ENCODE results near the gene GATA1.

GATA1 gene

GRCh38 chrX:48786341-48786800 is at the start of gene GATA1:
TSS of gene GATA1 (plus strand) at chrX:48786590. CDS start at chrX:48791110, 4,520 bp downstream.
- TF ChIP-seq CTCF (IDR thresholded peaks at IDR 0.05; ENCODE audit: low read depth, low read length, missing control alignments) = no peak
- H3K4me3 ChIP-seq (ENCODE audit: low read depth, low read length) = no peak within 1 kb of the TSS
- DNase-seq (ENCODE audit: low read depth) = no peak

- peak overlapping the region; percentile 49; the same call in 1 of the 2 replicates for H3K4me3 ChIP-seq (ENCODE audit: low read depth, low read length)
- TF ChIP-seq CTCF (IDR thresholded peaks at IDR 0.05; ENCODE audit: low read depth, low read length, missing control alignments) = no peak
- DNase-seq (ENCODE audit: low read depth) = no peak
These were observed 49.5 kb upstream of the GATA1 start for GRCh38 chrX:48736878-48737212.

GRCh38 chrX:48737213-48737938 is 49.0 kb upstream of the GATA1 start:
- no peak for TF ChIP-seq CTCF (IDR thresholded peaks at IDR 0.05; ENCODE audit: low read depth, low read length, missing control alignments)
- peak; percentile 95 for DNase-seq (ENCODE audit: low read depth)
- H3K4me3 ChIP-seq (ENCODE audit: low read depth, low read length) = peak overlapping the region; percentile 81

GRCh38 chrX:48737940-48738339 is 48.5 kb upstream of the GATA1 start:
- TF ChIP-seq CTCF (IDR thresholded peaks at IDR 0.05; ENCODE audit: low read depth, low read length, missing control alignments) = no peak
- no peak for DNase-seq (ENCODE audit: low read depth)
- peak overlapping the region; percentile 81 for H3K4me3 ChIP-seq (ENCODE audit: low read depth, low read length)

GRCh38 chrX:48741834-48742233 is 44.6 kb upstream of the GATA1 start:
- DNase-seq (ENCODE audit: low read depth) = no peak
- no peak overlapping the region for H3K4me3 ChIP-seq (ENCODE audit: low read depth, low read length)
- no peak for TF ChIP-seq CTCF (IDR thresholded peaks at IDR 0.05; ENCODE audit: low read depth, low read length, missing control alignments)

GRCh38 chrX:48745222-48745621 is 41.2 kb upstream of the GATA1 start:
- TF ChIP-seq CTCF (IDR thresholded peaks at IDR 0.05; ENCODE audit: low read depth, low read length, missing control alignments) = no peak
- no peak overlapping the region for H3K4me3 ChIP-seq (ENCODE audit: low read depth, low read length)

More at GRCh38 chrX:48745222-48745621, 41.2 kb upstream of the GATA1 start:
- DNase-seq (ENCODE audit: low read depth) = no peak

All from GM12864 (cell line).